A673 (cell line): ENCODE measurements around the gene PRKD1.

Experiments
- EZH2 ChIP-seq: fragments of 200-600 bp; sonication (generic); IDR thresholded peaks from 2 replicates; pipeline ENCODE4 v1.6.1; 2017; ENCODE audit warnings: borderline replicate concordance, low read depth, mild to moderate bottlenecking, mixed read lengths, antibody characterized with exemption, low read length; ENCODE audit not compliant: poor library complexity, severe bottlenecking
- TF ChIP-seq, protein P1 (sequence below): fragments of 300-800, 200-600 bp; sonication (generic); conservative IDR thresholded peaks from 2 replicates; pipeline ENCODE4 v1.5.1; 2017; ENCODE audit warnings: low read depth, mild to moderate bottlenecking, antibody characterized with exemption, low read length, moderate library complexity, mixed read lengths

DNA sequence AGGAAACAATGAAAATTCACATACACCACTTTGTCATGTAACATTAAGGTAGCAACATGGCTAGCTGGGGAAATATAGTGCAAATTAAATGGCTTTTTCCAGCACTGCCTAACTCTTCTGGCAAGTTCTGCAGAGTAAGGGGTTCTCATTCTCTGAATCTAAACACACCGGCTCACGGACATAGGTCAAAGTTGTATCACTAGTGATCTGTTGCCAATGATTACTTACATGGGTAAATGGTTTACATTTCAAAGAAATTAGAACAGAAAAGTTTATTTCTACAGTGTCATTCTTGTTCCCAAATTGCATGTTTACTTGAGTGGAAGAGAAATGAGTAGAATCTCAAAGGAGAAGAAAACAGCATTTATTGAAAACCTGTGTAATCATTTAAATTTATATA lies 381.9 kb downstream of the PRKD1 start:
- TF ChIP-seq, protein P1, sequence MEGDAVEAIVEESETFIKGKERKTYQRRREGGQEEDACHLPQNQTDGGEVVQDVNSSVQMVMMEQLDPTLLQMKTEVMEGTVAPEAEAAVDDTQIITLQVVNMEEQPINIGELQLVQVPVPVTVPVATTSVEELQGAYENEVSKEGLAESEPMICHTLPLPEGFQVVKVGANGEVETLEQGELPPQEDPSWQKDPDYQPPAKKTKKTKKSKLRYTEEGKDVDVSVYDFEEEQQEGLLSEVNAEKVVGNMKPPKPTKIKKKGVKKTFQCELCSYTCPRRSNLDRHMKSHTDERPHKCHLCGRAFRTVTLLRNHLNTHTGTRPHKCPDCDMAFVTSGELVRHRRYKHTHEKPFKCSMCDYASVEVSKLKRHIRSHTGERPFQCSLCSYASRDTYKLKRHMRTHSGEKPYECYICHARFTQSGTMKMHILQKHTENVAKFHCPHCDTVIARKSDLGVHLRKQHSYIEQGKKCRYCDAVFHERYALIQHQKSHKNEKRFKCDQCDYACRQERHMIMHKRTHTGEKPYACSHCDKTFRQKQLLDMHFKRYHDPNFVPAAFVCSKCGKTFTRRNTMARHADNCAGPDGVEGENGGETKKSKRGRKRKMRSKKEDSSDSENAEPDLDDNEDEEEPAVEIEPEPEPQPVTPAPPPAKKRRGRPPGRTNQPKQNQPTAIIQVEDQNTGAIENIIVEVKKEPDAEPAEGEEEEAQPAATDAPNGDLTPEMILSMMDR = no peak
- TF ChIP-seq EZH2 = no peak
